HepG2 (cell line): ENCODE measurements around the gene TMEM183A. TPM values are rescaled to one million over a fixed set of nuclear protein-coding genes. Genes with fewer than 3 reads are reported as not detected.

Source experiments
- ATAC-seq: fragments of 200-7000 bp; cut with Tn5 transposase; 3 replicates; pipeline ENCODE4 v1.9.1; 2020; ENCODE audit warnings: mild to moderate bottlenecking, moderate library complexity
- BruUV-seq: library from RNA; stranded (reverse); fragments of 400-500 nt; replicated peaks from 2 replicates; lab custom pipeline; 2021; lab: Mats Ljungman, UMichigan
- CTCF ChIA-PET: fragments of 300-600 bp; formaldehyde crosslinking; extraction: SDS; loops from one replicate; lab custom pipeline; 2021; ENCODE audit warnings: low total read pairs, inconsistent platforms, low intra/inter-chr PET ratio; lab: Yijun Ruan, JAX
- POLR2A ChIA-PET: fragments of 350-600 bp; sonication (Branson Sonifier 250); formaldehyde crosslinking; loops from one replicate; lab custom pipeline; 2020; ENCODE audit warnings: antibody characterized with exemption, inconsistent platforms; lab: Yijun Ruan, JAX
- DNase-seq: peaks from one replicate; pipeline ENCODE4 v3.0.0-alpha.2; 2015; ENCODE audit warnings: low spot score
- FAIRE-seq: peaks from 3 replicates; lab custom pipeline; 2011; peaks lifted over from hg19 to GRCh38; lab: Jason Lieb, UNC
- H2AFZ ChIP-seq: one replicate; pipeline ENCODE4 v1.6.1; 2011; ENCODE audit warnings: low read length, inconsistent platforms
- H3K27ac ChIP-seq: fragments of 300-600 bp; 3 replicates; pipeline ENCODE4 v1.8.0; 2011; ENCODE audit warnings: mixed run types, mild to moderate bottlenecking, mixed read lengths, low read length, inconsistent platforms; ENCODE audit not compliant: insufficient read depth; ENCODE audit errors: extremely low read length
- H3K27me3 ChIP-seq, 2 experiments: fragments of 200-600 bp in 1 of 2; 2 replicates in 1 of 2; 3 replicates in 1 of 2; pipeline versions ENCODE4 v1.6.0 to v1.8.0; 2011; ENCODE audit warnings: low read length in 2 of 2, mild to moderate bottlenecking in 2 of 2, moderate library complexity in 2 of 2, inconsistent platforms in 1 of 2; ENCODE audit not compliant: insufficient read depth in 2 of 2, control insufficient read depth in 1 of 2
- H3K36me3 ChIP-seq, 2 experiments: fragments of 200-600 bp in 1 of 2; replicated peaks in 1 of 2; 2 replicates in 1 of 2; 3 replicates in 1 of 2; pipeline versions ENCODE4 v1.5.1 to v1.8.0; 2011; ENCODE audit warnings: low read length in 2 of 2, inconsistent platforms in 1 of 2; ENCODE audit not compliant: insufficient read depth in 2 of 2, control insufficient read depth in 1 of 2
- H3K4me1 ChIP-seq: 2 replicates; pipeline ENCODE4 v1.5.1; 2012; ENCODE audit warnings: low read length, inconsistent platforms; ENCODE audit not compliant: insufficient read depth
- H3K4me2 ChIP-seq: 2 replicates; pipeline ENCODE4 v1.6.0; 2011; ENCODE audit warnings: low read depth, low read length, inconsistent platforms
- H3K4me3 ChIP-seq, 3 experiments: fragments of 200-600 bp in 1 of 3; sonication (generic), shearing (Covaris generic) in 1 of 3; replicated peaks in 1 of 3; 2 replicates each; pipeline ENCODE4 v1.5.1; 2011 to 2016; ENCODE audit warnings: low read length in 3 of 3, inconsistent platforms in 2 of 3, low read depth in 2 of 3, mild to moderate bottlenecking in 2 of 3, control low read depth in 1 of 3, mixed read lengths in 1 of 3; ENCODE audit not compliant: insufficient read depth in 1 of 3
- H3K79me2 ChIP-seq: one replicate; pipeline ENCODE4 v1.6.1; 2011; ENCODE audit warnings: low read length, inconsistent platforms; ENCODE audit not compliant: insufficient read depth
- H3K9ac ChIP-seq: 2 replicates; pipeline ENCODE4 v1.6.0; 2011; ENCODE audit warnings: mild to moderate bottlenecking, low read depth, low read length, inconsistent platforms; ENCODE audit not compliant: insufficient read depth
- H3K9me3 ChIP-seq: 2 replicates; pipeline ENCODE4 v1.5.1; 2012; ENCODE audit warnings: mild to moderate bottlenecking, low read length
- H4K20me1 ChIP-seq: 2 replicates; pipeline ENCODE4 v1.6.0; 2011; ENCODE audit warnings: inconsistent platforms, mild to moderate bottlenecking, low read length, moderate library complexity; ENCODE audit not compliant: insufficient read depth
- ARHGAP35 ChIP-seq: sonication (generic); formaldehyde crosslinking; IDR thresholded peaks from 2 replicates; pipeline ENCODE4 v1.9.0; 2022; ENCODE audit warnings: mild to moderate bottlenecking, inconsistent platforms, moderate library complexity, missing genetic modification reagents, borderline replicate concordance
- MEIS2 ChIP-seq: sonication (generic); formaldehyde crosslinking; IDR thresholded peaks from 2 replicates; pipeline ENCODE4 v1.9.0; 2021; ENCODE audit warnings: mild to moderate bottlenecking, missing genetic modification reagents
- TBX2 ChIP-seq: sonication (generic); formaldehyde crosslinking; IDR thresholded peaks from 2 replicates; pipeline ENCODE4 v1.5.0; 2020; ENCODE audit warnings: missing genetic modification reagents, mild to moderate bottlenecking, borderline replicate concordance
- TBX3 ChIP-seq: fragments of 450-650 bp; IDR thresholded peaks from 2 replicates; pipeline ENCODE4 v1.6.1; 2017; ENCODE audit warnings: antibody characterized with exemption, mild to moderate bottlenecking, inconsistent platforms, borderline replicate concordance
- ZBTB2 ChIP-seq: sonication (generic); formaldehyde crosslinking; IDR thresholded peaks from 2 replicates; pipeline ENCODE4 v1.8.0; 2022; ENCODE audit warnings: low read depth, missing genetic modification reagents
- ZNF30 ChIP-seq: sonication (generic); formaldehyde crosslinking; IDR thresholded peaks from 2 replicates; pipeline ENCODE4 v1.5.0; 2020; ENCODE audit warnings: mild to moderate bottlenecking, missing genetic modification reagents
- ZNF318 ChIP-seq: sonication (generic); formaldehyde crosslinking; IDR thresholded peaks from 2 replicates; pipeline ENCODE4 v1.4.0; 2020; ENCODE audit warnings: mild to moderate bottlenecking, missing genetic modification reagents
- ZNF446 ChIP-seq: sonication (generic); formaldehyde crosslinking; IDR thresholded peaks from 2 replicates; pipeline ENCODE4 v1.5.0; 2020; ENCODE audit warnings: mild to moderate bottlenecking, missing genetic modification reagents
- ZNF740 ChIP-seq: sonication (generic); formaldehyde crosslinking; IDR thresholded peaks from 2 replicates; pipeline ENCODE4 v1.4.0; 2020; ENCODE audit warnings: missing genetic modification reagents
- ZNF816 ChIP-seq: sonication (generic); formaldehyde crosslinking; IDR thresholded peaks from 2 replicates; pipeline ENCODE4 v1.8.0; 2022; ENCODE audit warnings: missing genetic modification reagents, mild to moderate bottlenecking, borderline replicate concordance
- WGBS: methylation state at CpG from one replicate; pipeline ENCODE4 v1.1.6; 2017; ENCODE audit warnings: low lambda C conversion rate; 5-methylcytosine and 5-hydroxymethylcytosine counted together
- in situ Hi-C: cut with HindIII; loops from 2 replicates; pipeline ENCODE4 v1.10.0; 2017; ENCODE audit warnings: low pct_unique_long_range_greater_than_20kb; ENCODE audit not compliant: extremely low pct_ligation_motif_present
- intact Hi-C: fragments of 100-400 bp; cut with micrococcal nuclease; formaldehyde crosslinking; loops from one replicate; pipeline ENCODE4 v1.10.0; 2022; ENCODE audit not compliant: unreplicated experiment
- polyA plus RNA-seq, 8 experiments: library from polyadenylated mRNA; depleted of rRNA in 3 of 8; stranded (reverse) in 7 of 8; unstranded in 1 of 8; fragments of >200 nt; fragmentation: Illumina TruSeq in 4 of 8; extraction: Trizol in 4 of 8; gene quantifications; 2 replicates each; pipeline versions ENCODE4 v1.2.1 to v1.2.3, GENCODE V29; 2011 to 2016; ENCODE audit warnings: low read depth in 4 of 8, missing spikeins in 1 of 8, mixed read lengths in 1 of 8; ENCODE audit not compliant: insufficient read depth in 1 of 8
- total RNA-seq, 5 experiments: library from RNA; depleted of rRNA; stranded (reverse); fragments of >200 nt; fragmentation: Illumina TruSeq; extraction: Trizol; gene quantifications; 2 replicates each; pipeline ENCODE4 v1.2.3, GENCODE V29; 2016; ENCODE audit warnings: low read depth in 1 of 5

The TMEM183A gene
- total and polyA plus RNA-seq, 2 of the 13 experiments (the other 11 are each of a cell fraction or from before 2014, with no cell fraction given), result 59.7 to 82.0 TPM

GRCh38 chr1:202987255-202987654 lies 19.9 kb upstream of the TMEM183A start:
- TF ChIP-seq ZNF740 (no peak), TBX2 (no peak), ZNF816 (no peak), ZNF30 (CRISPR knock-in tag) (no peak), ARHGAP35 (CRISPR knock-in tag) (no peak), MEIS2 (CRISPR knock-in tag) (no peak), ZNF318 (CRISPR knock-in tag) (no peak), ZNF446 (no peak), TBX3 (no peak), ZBTB2 (CRISPR knock-in tag) (no peak)
- Histone ChIP-seq H3K4me3 (no peak overlapping the region), H3K79me2 (no peaks in the 10 kb centered on the region), H3K36me3 (no peaks in the 10 kb centered on the region), H3K4me2 (no peak overlapping the region), H3K9me3 (no peaks in the 10 kb centered on the region), H3K27ac (no peak overlapping the region), H2AFZ (no peak overlapping the region), H3K27me3 (peaks cover 0 to 17% of the 10 kb centered on the region in 2 experiments; a peak in 3 of 5 replicates), H3K9ac (no peak overlapping the region), H4K20me1 (no peaks in the 10 kb centered on the region), H3K4me1 (peaks cover 15% of the 10 kb centered on the region)
- in situ Hi-C loops (no loop called here), intact Hi-C loops (no loop called here)
- FAIRE-seq, result no peak
- DNase-seq, result no peak
- CTCF ChIA-PET, result no interaction called here
- 14% methylated on average over 3 of the region's 7 CpGs for WGBS
- ATAC-seq, result no peak
- POLR2A ChIA-PET, result interaction anchor here (1.8 kb wide), 1 partner anchor 20 kb away, joined by 6 read pairs; the partner anchor contains the start of gene TMEM183A
- no TSS peak for BruUV-seq
